GM18511 (cell line): Measurements from ENCODE around the gene SPN.
"Not testable (repeated sequence)": the region's sequence is repeated elsewhere in the genome, so short reads cannot be mapped to it uniquely, and the experiment has no call there.

ENCODE experiments used
- ATAC-seq: cut with Tn5 transposase; IDR thresholded peaks from one replicate; pipeline ENCODE4 v1.9.1; 2021; ENCODE audit warnings: mild to moderate bottlenecking, moderate library complexity; ENCODE audit not compliant: unreplicated experiment

Gene SPN

DNA sequence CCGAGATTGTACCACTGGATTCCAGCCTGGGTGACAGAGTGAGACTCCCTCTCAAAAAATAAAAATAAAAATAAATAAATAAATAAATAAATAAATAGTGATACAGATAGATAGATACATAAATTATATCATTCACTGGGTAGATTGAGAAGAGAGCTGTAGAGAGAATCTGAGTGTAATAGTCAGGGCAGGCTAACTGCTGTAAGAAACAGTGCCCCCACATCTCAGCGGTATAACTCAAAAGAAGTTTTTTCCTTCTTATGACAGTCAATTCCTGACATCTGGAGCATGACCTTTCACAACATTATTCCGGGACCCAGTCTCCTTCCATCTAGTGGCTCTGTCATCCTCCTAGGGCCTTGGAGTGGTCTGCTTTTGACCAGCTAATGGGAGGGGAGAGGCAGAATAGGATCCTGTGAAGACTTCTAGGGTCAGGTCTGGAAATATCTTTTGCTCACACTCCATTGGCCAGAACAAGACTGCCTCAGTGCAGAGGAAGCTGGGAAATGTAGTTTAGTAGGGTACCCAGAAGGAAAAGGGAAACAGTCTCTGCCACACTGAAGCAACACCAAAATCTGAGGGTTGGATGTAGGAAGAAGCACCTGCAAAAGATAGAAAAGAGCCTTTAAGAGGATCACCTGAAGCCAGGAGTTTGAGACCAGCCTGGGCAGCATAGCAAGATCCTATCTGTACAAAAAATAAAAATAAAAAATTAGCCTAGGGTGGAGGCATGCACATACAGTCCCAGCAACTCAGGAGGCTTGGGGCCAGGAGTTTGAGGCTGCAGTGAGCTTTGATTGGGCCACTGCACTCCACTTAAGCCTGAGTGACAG lies 13.0 kb downstream of the SPN start:
- no peak for ATAC-seq

DNA sequence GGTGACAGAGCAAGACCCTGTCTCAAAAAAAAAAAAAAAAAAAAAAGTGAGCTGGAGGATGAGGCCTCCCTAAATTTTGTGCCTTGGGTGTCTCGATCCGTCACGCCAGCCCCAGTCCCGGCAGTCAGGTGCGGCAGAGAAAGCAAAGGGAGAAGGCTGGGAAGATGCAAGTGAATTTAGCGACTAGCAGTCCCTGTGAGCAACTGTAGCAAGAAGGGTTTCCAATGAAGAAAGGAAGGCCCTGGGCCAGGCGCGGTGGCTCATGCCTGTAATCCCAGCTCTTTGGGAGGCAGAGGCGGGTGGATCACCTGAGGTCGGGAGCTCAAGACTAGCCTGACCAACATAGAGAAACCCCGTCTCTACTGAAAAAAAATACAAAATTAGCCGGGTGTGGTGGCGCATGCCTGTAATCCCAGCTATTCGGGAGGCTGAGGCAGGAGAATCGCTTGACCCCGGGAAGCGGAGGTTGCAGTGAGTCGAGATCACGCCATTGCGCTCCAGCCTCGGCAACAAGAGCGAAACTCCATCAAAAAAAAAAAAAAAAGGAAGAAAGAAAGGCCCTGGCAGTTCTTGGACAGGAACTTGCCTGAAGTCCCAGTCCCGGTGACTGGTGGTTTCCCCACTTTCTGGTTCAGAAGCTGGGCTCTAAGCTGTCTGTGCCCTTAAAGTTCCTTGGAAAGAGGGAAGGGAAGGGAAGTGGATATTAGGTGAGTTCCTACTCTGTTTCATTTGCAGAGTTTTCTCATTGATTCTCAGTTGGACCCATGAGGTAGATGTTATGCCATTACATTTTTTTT lies 14.1 kb downstream of the SPN start:
- ATAC-seq = no peak

DNA sequence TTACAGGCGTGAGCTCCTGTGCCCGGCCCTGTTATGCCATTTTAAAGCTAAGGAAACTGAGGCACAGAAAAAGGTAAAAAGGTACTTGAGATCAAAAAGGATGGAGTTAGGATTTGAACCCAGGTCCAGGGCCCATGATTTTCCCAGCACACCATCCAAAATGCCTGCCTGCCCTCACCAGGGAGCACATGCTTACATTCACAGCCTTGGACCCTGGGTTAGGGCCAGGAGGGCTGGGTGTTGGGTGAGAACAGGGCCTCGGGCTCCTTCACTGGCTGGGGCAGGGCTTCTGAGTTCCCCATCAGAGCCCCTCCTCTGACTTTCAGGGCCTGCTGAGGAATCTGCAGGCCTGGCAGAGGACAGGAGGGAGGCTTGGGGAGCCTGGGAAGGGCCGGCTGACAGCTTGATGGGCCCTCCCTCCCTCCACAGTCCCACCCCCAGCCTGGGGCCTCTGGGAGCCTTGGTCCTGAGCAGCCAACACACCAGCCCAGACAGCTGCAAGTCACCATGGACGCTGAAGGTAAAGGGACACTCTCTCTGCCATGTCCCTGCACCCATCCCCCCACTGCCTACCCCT lies 15.7 kb downstream of the SPN start, which contains the start of gene QPRT:
Gene QPRT, plus strand, starts transcription at position 490 of the 577 bp plus-strand sequence. Its CDS starts 18 bp downstream, at position 508.
- ATAC-seq = peak; percentile 52

DNA sequence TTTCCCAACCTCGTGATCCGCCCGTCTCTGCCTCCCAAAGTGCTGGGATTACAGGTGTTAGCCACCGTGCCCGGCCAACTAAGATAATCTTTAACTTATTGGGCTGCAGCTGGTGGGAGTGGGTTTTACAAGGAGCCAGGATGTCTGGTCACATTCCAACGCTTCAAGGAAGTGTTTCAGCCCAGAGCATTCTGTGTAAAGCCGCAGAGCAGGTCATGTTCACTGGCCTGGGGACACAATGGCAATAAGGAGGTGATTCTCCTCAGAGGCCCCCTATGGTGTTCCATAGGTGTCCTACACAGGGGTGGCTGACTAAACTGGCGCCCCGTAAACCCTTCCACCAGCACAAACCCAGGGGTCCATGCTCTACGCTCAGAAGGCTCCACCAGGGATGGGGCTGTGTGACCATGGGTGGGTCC lies 17.1 kb downstream of the SPN start:
- ATAC-seq = no peak

DNA sequence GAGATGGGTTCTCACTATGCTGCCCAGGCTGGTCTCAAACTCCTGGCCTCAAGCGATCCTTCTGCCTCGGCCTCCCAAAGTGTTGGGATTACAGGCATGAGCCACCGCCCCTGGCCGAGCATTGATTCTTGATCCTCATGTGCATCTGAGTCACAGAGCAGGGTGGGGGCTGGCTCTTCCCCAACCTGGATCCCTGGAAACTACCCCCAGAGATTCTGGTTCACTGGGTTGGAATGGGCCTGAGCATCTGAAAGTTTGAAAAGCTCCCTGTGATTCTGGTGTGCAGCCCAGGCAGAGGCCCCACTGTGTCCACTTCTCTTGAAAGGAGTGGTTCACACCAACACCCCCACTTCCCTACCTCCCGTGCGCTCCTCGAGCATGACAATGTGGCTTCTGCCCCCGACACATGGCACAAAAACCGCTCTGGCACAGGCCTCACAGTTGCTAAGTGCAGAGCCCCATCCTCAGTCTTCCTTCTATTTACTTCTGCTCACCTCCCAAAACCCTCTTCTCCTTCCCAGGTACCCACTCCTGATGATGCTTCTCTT lies 20.6 kb downstream of the SPN start:
- ATAC-seq = no peak

DNA sequence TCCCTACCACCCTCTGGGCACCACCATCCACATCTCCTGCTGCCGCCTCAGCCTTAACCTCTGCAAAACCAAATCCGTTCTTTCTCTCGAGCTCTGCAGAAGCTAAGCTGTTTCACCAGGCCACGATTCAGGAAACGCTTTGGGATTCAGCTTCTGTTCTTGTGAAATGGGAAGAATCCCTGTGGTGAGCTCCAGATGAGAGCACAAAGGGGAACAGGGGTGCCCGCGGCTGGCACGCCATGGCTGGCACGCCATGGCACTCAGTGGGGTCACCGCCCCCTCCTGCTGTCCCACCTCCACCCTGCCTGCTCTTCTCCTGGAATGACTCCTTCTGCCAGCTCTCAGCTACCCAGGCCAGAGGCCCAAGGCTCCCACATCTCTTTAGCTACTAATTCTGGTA lies 21.6 kb downstream of the SPN start:
- no peak for ATAC-seq

DNA sequence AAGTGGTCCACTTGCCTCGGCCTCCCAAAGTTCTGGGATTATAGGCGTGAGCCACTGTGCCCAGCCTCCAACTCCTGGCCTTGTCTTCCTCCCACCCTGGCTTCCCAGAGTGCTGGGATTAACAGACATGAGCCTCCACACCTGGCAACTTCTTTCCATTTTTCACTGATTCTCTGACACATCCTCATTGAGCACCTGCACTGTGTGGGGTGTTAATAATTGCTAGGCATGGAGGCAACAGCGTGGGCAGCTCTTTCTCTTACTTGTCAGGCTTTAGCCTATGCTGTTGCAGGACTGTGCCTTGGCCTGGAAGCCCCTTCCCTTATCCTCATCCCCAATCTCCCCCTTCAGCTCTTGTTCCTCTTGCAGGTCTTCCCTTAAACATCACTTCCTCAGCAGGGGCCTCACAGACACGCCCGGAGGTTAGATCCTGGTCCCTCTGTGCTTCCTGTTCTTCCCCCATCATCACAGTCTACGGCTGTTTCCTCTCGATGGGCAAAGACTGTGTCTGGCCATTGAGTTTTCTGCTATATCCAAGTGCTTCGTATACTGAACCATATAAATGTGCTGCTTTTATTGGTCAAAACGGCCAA lies 23.8 kb downstream of the SPN start:
- ATAC-seq = no peak

DNA sequence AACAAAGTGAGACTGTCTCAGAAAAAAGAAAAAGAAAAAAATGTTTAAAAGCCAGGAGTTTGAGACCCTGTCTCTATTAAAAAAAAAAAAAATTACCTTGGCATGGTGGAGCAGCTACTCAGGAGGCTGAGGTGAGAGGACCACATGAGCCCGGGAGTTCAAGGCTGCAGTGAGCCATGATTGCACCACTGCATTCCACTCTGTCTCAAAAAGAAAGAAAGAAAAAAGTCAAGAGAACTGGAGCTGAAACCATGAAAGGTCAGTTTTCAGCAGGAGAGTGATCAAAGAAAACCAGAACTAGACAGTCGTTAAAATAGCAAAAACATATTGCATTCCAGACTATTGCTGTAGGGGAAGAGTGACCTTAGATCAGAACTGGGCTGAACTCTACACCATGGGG lies 24.7 kb downstream of the SPN start:
- no peak for ATAC-seq

DNA sequence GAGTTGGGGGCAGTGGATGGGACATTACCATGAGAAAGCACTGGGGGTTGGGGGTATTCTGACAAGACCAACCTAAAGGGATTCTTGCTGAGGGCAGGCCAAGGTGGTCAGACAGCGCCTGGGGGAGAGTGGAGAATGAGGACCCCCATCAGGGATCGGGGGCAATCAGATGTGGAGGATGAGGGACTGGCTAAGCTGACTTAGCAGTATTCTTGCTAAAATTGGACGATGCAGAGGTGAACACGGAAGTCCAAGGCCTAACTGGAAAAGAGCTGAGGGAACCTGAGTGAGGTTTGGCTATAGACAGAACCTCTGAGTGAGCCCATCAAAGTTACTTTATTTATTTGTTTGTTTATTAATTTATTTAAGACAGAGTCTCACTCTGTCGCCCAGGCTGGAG lies 25.1 kb downstream of the SPN start:
- no peak for ATAC-seq

DNA sequence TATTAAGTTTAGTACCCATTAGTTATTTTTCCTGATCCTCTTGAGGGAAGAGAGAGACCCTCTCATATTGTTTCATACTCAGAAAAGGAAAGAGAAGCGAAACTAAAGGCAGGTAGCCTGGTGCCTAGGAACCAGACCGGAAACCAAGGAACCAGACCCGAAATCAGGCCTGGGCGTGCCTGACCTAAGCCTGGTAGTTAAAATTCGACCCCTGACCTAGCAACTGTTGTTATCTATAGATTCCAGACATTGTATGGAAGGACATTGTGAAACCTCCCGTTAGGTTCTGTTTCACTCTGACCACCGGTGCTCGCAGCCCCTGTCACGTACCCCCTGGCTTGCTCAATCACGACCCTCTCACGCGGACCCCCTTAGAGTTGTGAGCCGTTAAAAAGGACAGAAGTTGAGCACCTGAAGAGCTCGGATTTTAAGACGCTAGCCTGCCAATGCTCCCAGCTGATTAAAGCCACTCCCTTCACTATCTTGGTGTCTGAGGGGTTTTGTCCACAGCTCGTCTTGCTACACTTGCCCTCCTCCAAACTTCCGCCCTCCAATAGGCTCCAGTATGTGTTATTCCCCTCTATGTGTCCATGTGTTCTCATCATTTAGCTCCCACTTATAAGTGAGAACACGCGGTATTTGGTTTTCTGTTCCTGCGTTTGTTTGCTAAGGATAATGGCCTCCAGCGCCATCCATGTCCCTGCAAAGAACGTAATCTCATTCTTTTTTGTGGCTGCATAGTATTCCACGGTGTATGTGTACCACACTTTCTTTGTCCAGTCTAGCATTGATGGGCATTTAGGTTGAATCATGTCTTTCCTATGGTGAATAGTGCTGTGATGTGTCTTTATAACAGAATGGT lies 26.7 kb downstream of the SPN start:
- not testable (repeated sequence) for ATAC-seq

DNA sequence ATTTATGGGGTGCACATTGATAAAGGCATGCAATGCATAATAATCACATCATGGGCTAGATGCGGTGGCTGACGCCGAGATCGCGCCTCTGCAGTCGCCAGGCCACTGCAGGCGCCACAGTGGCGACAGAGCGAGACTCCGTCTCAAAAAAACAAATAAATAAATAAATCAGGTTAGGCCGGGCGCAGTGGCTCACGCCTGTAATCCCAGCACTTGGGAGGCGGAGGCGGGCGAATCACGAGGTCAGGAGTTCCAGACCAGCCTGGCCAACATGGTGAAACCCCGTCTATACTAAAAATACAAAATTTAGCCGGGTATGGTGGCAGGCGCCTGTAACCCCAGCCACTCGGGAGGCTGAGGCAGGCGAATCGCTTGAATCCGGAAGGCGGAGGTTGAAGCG lies 29.6 kb downstream of the SPN start:
- ATAC-seq = not testable (repeated sequence)

DNA sequence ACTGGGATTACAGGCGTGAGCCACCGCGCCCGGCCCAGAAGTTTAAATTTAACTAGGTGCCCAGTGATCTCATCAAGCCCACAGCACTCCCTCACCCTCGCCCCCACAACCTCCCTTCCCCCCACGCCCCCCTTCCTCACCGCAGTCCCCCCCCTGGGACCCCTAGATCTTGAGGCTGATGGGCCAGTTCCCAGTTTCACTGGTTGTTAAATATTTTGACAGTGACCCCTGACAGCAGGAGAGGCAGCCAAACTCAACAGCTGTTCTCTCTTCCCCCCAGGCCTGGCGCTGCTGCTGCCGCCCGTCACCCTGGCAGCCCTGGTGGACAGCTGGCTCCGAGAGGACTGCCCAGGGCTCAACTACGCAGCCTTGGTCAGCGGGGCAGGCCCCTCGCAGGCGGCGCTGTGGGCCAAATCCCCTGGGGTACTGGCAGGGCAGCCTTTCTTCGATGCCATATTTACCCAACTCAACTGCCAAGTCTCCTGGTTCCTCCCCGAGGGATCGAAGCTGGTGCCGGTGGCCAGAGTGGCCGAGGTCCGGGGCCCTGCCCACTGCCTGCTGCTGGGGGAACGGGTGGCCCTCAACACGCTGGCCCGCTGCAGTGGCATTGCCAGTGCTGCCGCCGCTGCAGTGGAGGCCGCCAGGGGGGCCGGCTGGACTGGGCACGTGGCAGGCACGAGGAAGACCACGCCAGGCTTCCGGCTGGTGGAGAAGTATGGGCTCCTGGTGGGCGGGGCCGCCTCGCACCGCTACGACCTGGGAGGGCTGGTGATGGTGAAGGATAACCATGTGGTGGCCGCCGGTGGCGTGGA lies 31.5 kb downstream of the SPN start:
- no peak for ATAC-seq

DNA sequence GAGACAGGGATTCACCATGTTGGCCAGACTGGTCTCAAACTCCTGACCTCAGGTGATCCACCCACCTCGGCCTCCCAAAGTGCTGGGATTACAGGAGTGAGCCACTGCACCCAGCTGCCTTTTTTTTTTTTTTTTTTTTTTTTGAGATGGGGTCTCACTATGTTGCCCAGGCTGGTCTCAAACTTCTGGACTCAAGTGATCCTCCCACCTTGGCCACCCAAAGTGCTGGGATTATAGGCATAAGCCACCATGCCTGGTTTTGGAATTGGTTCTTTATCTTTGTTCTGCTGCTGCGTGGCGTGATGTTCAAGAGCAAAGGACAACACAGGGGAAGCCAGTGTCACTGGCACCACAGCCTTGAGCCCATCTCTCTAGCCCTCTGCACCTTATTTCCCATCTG lies 32.6 kb downstream of the SPN start:
- not testable (repeated sequence) for ATAC-seq

DNA sequence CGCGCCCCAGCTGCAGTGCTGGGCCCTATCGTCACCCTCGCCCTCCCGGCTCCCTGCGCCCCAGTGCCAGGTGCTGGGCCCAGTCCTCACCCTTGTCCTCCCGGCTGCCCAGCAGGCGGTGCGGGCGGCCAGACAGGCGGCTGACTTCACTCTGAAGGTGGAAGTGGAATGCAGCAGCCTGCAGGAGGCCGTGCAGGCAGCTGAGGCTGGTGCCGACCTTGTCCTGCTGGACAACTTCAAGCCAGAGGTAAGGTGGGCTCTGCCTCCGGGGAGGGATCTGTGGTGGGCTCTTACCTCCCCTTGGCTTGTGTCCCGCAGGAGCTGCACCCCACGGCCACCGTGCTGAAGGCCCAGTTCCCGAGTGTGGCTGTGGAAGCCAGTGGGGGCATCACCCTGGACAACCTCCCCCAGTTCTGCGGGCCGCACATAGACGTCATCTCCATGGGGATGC lies 33.9 kb downstream of the SPN start:
- no peak for ATAC-seq

DNA sequence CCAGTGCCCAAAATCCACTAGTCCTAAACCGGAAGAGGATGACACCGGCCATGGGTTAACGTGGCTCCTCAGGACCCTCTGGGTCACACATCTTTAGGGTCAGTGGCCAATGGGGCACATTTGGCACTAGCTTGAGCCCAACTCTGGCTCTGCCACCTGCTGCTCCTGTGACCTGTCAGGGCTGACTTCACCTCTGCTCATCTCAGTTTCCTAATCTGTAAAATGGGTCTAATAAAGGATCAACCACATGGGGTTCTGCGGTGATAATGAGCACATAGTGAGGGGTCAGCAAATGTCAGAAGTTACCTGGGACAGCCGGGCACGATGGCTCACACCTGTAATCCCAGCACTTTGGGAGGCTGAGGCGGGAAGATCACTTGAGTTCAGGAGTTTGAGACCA lies 34.3 kb downstream of the SPN start:
- no peak for ATAC-seq

DNA sequence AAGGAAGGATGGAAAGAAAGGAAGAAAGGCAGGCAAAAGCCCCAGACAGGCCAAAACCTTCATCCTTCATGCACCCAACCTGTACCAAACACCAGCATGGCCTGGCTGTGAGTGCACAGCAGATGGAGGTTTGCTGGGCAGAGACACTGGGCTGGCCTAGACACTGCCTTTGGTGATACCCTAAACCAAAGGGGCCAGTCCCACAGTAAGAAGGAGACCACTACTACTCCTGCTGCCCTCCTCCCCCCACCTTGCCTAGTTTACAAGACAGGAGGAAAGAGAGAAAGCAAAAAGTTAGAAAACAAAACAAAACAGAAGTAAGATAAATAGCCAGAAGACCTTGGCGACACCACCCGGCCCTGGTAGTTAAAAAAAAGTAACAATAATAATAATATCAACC lies 35.0 kb downstream of the SPN start:
- ATAC-seq = no peak

DNA sequence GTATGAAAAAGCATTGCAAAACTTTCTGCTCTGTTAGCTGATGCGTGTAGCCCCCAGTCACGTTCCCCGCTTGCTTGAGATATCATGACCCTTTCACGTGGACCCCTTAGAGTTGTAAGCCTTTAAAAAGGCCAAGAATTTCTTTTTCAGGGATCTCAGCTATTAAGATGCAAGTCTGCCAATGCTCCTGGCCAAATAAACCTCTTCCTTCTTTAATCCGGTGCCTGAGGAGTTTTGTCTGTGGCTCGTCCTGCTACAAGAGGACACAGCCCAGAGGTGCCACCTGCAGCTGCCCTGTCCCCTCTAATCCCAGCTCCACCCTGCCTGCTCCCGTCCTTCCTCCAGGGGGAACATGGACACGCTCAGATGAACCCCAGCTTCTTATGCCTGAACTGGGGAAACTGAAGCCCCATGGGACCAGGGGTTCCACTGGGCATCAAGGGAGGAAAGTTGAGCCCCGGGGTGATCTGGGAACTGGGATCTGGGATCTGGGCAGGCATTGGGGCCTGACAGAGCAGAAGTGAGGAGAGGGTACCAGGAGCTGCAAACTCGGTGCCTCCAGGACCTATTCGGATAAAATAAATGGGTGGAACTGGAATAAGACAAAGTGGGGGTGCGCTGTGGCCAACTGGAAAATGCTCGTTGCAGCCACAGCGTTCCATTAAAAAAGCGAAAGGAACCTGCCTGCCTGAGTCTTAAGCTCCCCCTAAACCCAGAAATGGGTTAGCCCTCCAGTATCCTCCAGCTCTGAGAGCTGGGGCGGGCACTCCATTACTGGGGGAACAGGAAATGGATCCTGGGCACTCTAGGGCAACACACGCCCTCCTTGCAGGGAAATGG lies 35.7 kb downstream of the SPN start:
- no peak for ATAC-seq
